Keratinocyte (primary cell): ENCODE measurements around the gene PDE6A. TPM values are rescaled to one million over a fixed set of nuclear protein-coding genes. Genes with fewer than 3 reads are reported as not detected.

ENCODE experiments used
- DNase-seq: peaks from one replicate; pipeline ENCODE4 v3.0.0-alpha.2; 2011; ENCODE audit warnings: low read depth, missing footprints, low spot score
- FAIRE-seq: peaks from 2 replicates; lab custom pipeline; 2011; peaks lifted over from hg19 to GRCh38; lab: Jason Lieb, UNC
- H2AFZ ChIP-seq: 2 replicates; pipeline ENCODE4 v1.6.0; 2012; ENCODE audit warnings: low read length, control low read depth, inconsistent platforms; ENCODE audit not compliant: control insufficient read depth
- H3K27ac ChIP-seq: 2 replicates; pipeline ENCODE4 v1.5.1; 2011; ENCODE audit warnings: low read length; ENCODE audit not compliant: control insufficient read depth, insufficient read depth
- H3K27me3 ChIP-seq: 3 replicates; pipeline ENCODE4 v1.6.0; 2011; ENCODE audit warnings: low read length; ENCODE audit not compliant: control insufficient read depth, insufficient read depth; ENCODE audit errors: extremely low read depth
- H3K36me3 ChIP-seq, 2 experiments: 2 replicates in 1 of 2; 3 replicates in 1 of 2; pipeline ENCODE4 v1.5.1; 2011; ENCODE audit warnings: low read length in 2 of 2, mild to moderate bottlenecking in 1 of 2; ENCODE audit not compliant: control insufficient read depth in 2 of 2, insufficient read depth in 2 of 2; ENCODE audit errors: extremely low read depth in 1 of 2
- H3K4me1 ChIP-seq: 3 replicates; pipeline ENCODE4 v1.5.1; 2011; ENCODE audit warnings: low read length; ENCODE audit not compliant: control insufficient read depth, insufficient read depth; ENCODE audit errors: extremely low read depth
- H3K4me2 ChIP-seq: 3 replicates; pipeline ENCODE4 v1.6.0; 2011; ENCODE audit warnings: low read depth, low read length; ENCODE audit not compliant: control insufficient read depth, insufficient read depth; ENCODE audit errors: extremely low read depth
- H3K4me3 ChIP-seq, 3 experiments: fragments of 200-600 bp in 1 of 3; sonication (generic) in 1 of 3; 2 replicates in 2 of 3; 3 replicates in 1 of 3; pipeline ENCODE4 v1.5.1; 2011 to 2016; ENCODE audit warnings: low read length in 3 of 3, mild to moderate bottlenecking in 3 of 3, control low read depth in 2 of 3, inconsistent platforms in 1 of 3, low read depth in 1 of 3, mixed read lengths in 1 of 3, mixed run types in 1 of 3, moderate library complexity in 1 of 3; ENCODE audit not compliant: control insufficient read depth in 2 of 3, insufficient read depth in 2 of 3; ENCODE audit errors: extremely low read depth in 1 of 3
- H3K79me2 ChIP-seq: 2 replicates; pipeline ENCODE4 v1.6.0; 2012; ENCODE audit warnings: low read length; ENCODE audit not compliant: control insufficient read depth, insufficient read depth
- H3K9ac ChIP-seq: 3 replicates; pipeline ENCODE4 v1.6.0; 2011; ENCODE audit warnings: low read length; ENCODE audit not compliant: control insufficient read depth, insufficient read depth; ENCODE audit errors: extremely low read depth
- H3K9me1 ChIP-seq: 3 replicates; pipeline ENCODE4 v1.6.0; 2011; ENCODE audit warnings: low read length; ENCODE audit not compliant: control insufficient read depth, insufficient read depth; ENCODE audit errors: extremely low read depth
- H3K9me3 ChIP-seq: 2 replicates; pipeline ENCODE4 v1.5.1; 2012; ENCODE audit warnings: low read depth, low read length; ENCODE audit not compliant: control insufficient read depth
- H4K20me1 ChIP-seq: 3 replicates; pipeline ENCODE4 v1.6.0; 2011; ENCODE audit warnings: low read length; ENCODE audit not compliant: control insufficient read depth, insufficient read depth; ENCODE audit errors: extremely low read depth
- CTCF ChIP-seq, 3 experiments: IDR thresholded peaks in 1 of 3; conservative IDR thresholded peaks in 1 of 3; optimal IDR thresholded peaks in 1 of 3; 2 replicates in 2 of 3; 3 replicates in 1 of 3; pipeline versions ENCODE3 to v1.5.1; 2011; ENCODE audit warnings: low read length in 3 of 3, mild to moderate bottlenecking in 3 of 3, moderate library complexity in 2 of 3, control low read depth in 1 of 3, inconsistent platforms in 1 of 3; ENCODE audit not compliant: insufficient read depth in 2 of 3; ENCODE audit errors: extremely low read depth in 1 of 3
- EZH2 ChIP-seq: IDR thresholded peaks from one replicate; pipeline ENCODE4 v1.6.1; 2012; ENCODE audit warnings: inconsistent platforms, mild to moderate bottlenecking, low read length, moderate library complexity
- dilution Hi-C: fragments of 300-500 bp; cut with MboI; formaldehyde crosslinking; loops from one replicate; pipeline ENCODE4 v1.7.0; 2020; ENCODE audit warnings: low sequenced_read_pairs; ENCODE audit not compliant: extremely low pct_ligation_motif_present
- polyA plus RNA-seq, 5 experiments: library from polyadenylated mRNA; depleted of rRNA in 3 of 5; stranded (reverse) in 3 of 5; stranded (forward) in 1 of 5; unstranded in 1 of 5; fragments of >200 nt; gene quantifications; 1 replicate in 1 of 5; 2 replicates in 3 of 5; 3 replicates in 1 of 5; pipeline versions ENCODE4 v1.2.1 to v1.2.3, GENCODE V29; 2011 to 2012; ENCODE audit warnings: missing spikeins in 2 of 5, low read depth in 1 of 5, low replicate concordance in 1 of 5

PDE6A gene
- polyA plus RNA-seq, 1 donor (not counting 4 experiments of a cell fraction or from before 2014, with no cell fraction given), result 0.03 TPM

GRCh38 chr5:149940941-149941644 is 3.5 kb downstream of the PDE6A start:
- Histone ChIP-seq H3K4me2 (no peak overlapping the region), H3K9me1 (no peaks in the 10 kb centered on the region), H3K27me3 (no peaks in the 10 kb centered on the region), H3K79me2 (no peaks in the 10 kb centered on the region), H3K9ac (no peak overlapping the region), H3K4me3 (no peak overlapping the region), H2AFZ (no peak overlapping the region), H4K20me1 (no peaks in the 10 kb centered on the region), H3K4me1 (peaks cover 47% of the 10 kb centered on the region), H3K27ac (no peak overlapping the region), H3K9me3 (no peaks in the 10 kb centered on the region), H3K36me3 (no peaks in the 10 kb centered on the region)
- dilution Hi-C loops, result no loop called here
- FAIRE-seq (no peak), DNase-seq (no peak)
- no peak for TF ChIP-seq CTCF (optimal IDR thresholded peaks at IDR 0.05 in 1 of 3, IDR thresholded peaks at IDR 0.05 in 1 of 3, conservative IDR thresholded peaks at IDR 0.05 in 1 of 3; ENCODE audit: extremely low read depth in 1 of 3, insufficient read depth in 2 of 3, low read length in 3 of 3)
- no peak for TF ChIP-seq EZH2

- H3K4me2 ChIP-seq, result peak overlapping the region; percentile 1
- H3K27ac ChIP-seq, result peak overlapping the region; percentile 92
- no peaks in the 10 kb centered on the region for H3K9me1 ChIP-seq
- no peak overlapping the region for H2AFZ ChIP-seq
- DNase-seq, result no peak
- dilution Hi-C loops, result no loop called here
- H3K79me2 ChIP-seq, result no peaks in the 10 kb centered on the region
- no peak overlapping the region for H3K9ac ChIP-seq
- H3K4me3 ChIP-seq, result no peak overlapping the region
- no peaks in the 10 kb centered on the region for H3K9me3 ChIP-seq
- no peaks in the 10 kb centered on the region for H3K27me3 ChIP-seq
- H3K4me1 ChIP-seq, result peaks cover 56% of the 10 kb centered on the region
- FAIRE-seq, result peak; percentile 23
- TF ChIP-seq EZH2, result no peak
- TF ChIP-seq CTCF (optimal IDR thresholded peaks at IDR 0.05 in 1 of 3, IDR thresholded peaks at IDR 0.05 in 1 of 3, conservative IDR thresholded peaks at IDR 0.05 in 1 of 3; ENCODE audit: extremely low read depth in 1 of 3, insufficient read depth in 2 of 3, low read length in 3 of 3), result no peak
- no peaks in the 10 kb centered on the region for H4K20me1 ChIP-seq
- H3K36me3 ChIP-seq, result no peaks in the 10 kb centered on the region
Measured at GRCh38 chr5:149940077-149940574, 4.5 kb downstream of the PDE6A start.
